HepG2 (cell line): ENCODE measurements around the gene ENTPD1. TPM values are rescaled to one million over a fixed set of nuclear protein-coding genes. Genes with fewer than 3 reads are reported as not detected.

Experiments
- ARID4A ChIP-seq: sonication (generic); formaldehyde crosslinking; IDR thresholded peaks from 2 replicates; pipeline ENCODE4 v1.5.0; 2020; ENCODE audit warnings: mild to moderate bottlenecking, missing genetic modification reagents, borderline replicate concordance
- FOSL2 ChIP-seq: sonication (generic); formaldehyde crosslinking; IDR thresholded peaks from 2 replicates; pipeline ENCODE4 v1.4.0; 2020; ENCODE audit warnings: missing genetic modification reagents
- FOXO1 ChIP-seq: sonication (generic); formaldehyde crosslinking; IDR thresholded peaks from 2 replicates; pipeline ENCODE4 v1.4.0; 2020; ENCODE audit warnings: missing genetic modification reagents
- HNF1B ChIP-seq: sonication (generic); formaldehyde crosslinking; IDR thresholded peaks from 2 replicates; pipeline ENCODE4 v1.5.1; 2020; ENCODE audit warnings: mild to moderate bottlenecking, moderate library complexity, missing genetic modification reagents
- ISL2 ChIP-seq: sonication (generic); formaldehyde crosslinking; IDR thresholded peaks from 2 replicates; pipeline ENCODE4 v1.5.0; 2020; ENCODE audit warnings: missing genetic modification reagents
- JUND ChIP-seq: sonication (generic); formaldehyde crosslinking; IDR thresholded peaks from 2 replicates; pipeline ENCODE4 v1.8.0; 2022; ENCODE audit warnings: mild to moderate bottlenecking, missing genetic modification reagents
- KLF6 ChIP-seq: IDR thresholded peaks from 2 replicates; pipeline ENCODE4 v1.8.0; 2016; ENCODE audit warnings: missing biosample characterization, missing genetic modification reagents
- MED1 ChIP-seq: sonication (generic); formaldehyde crosslinking; IDR thresholded peaks from 2 replicates; pipeline ENCODE4 v1.4.0; 2020; ENCODE audit warnings: missing genetic modification reagents
- MLX ChIP-seq: IDR thresholded peaks from 2 replicates; pipeline ENCODE4 v1.6.1; 2016
- PPARG ChIP-seq: conservative IDR thresholded peaks from 2 replicates; pipeline ENCODE4 v1.6.1; 2016; ENCODE audit warnings: missing biosample characterization, missing genetic modification reagents
- THAP9 ChIP-seq: sonication (generic); formaldehyde crosslinking; IDR thresholded peaks from 2 replicates; pipeline ENCODE4; 2020; ENCODE audit warnings: missing genetic modification reagents, mild to moderate bottlenecking, borderline replicate concordance
- ZBTB7B ChIP-seq: sonication (generic); formaldehyde crosslinking; IDR thresholded peaks from 2 replicates; pipeline ENCODE4 v1.4.0; 2020; ENCODE audit warnings: missing genetic modification reagents
- ZNF232 ChIP-seq: sonication (generic); formaldehyde crosslinking; IDR thresholded peaks from 2 replicates; pipeline ENCODE4 v1.4.0; 2020; ENCODE audit warnings: missing genetic modification reagents, borderline replicate concordance
- ZNF264 ChIP-seq: sonication (generic); formaldehyde crosslinking; IDR thresholded peaks from 2 replicates; pipeline ENCODE4 v1.4.0; 2020; ENCODE audit warnings: missing genetic modification reagents
- ZNF547 ChIP-seq: sonication (generic); formaldehyde crosslinking; IDR thresholded peaks from 2 replicates; pipeline ENCODE4 v1.5.1; 2020; ENCODE audit warnings: mild to moderate bottlenecking, missing genetic modification reagents
- ZNF556 ChIP-seq: sonication (generic); formaldehyde crosslinking; IDR thresholded peaks from 2 replicates; pipeline ENCODE4 v1.4.0; 2020; ENCODE audit warnings: mild to moderate bottlenecking, missing genetic modification reagents, borderline replicate concordance
- ZNF770 ChIP-seq: sonication (generic); formaldehyde crosslinking; IDR thresholded peaks from 2 replicates; pipeline ENCODE4 v1.5.0; 2020; ENCODE audit warnings: mild to moderate bottlenecking, missing genetic modification reagents
- polyA plus RNA-seq, 8 experiments: library from polyadenylated mRNA; depleted of rRNA in 3 of 8; stranded (reverse) in 7 of 8; unstranded in 1 of 8; fragments of >200 nt; fragmentation: Illumina TruSeq in 4 of 8; extraction: Trizol in 4 of 8; gene quantifications; 2 replicates each; pipeline versions ENCODE4 v1.2.1 to v1.2.3, GENCODE V29; 2011 to 2016; ENCODE audit warnings: low read depth in 4 of 8, missing spikeins in 1 of 8, mixed read lengths in 1 of 8; ENCODE audit not compliant: insufficient read depth in 1 of 8
- total RNA-seq, 5 experiments: library from RNA; depleted of rRNA; stranded (reverse); fragments of >200 nt; fragmentation: Illumina TruSeq; extraction: Trizol; gene quantifications; 2 replicates each; pipeline ENCODE4 v1.2.3, GENCODE V29; 2016; ENCODE audit warnings: low read depth in 1 of 5

ENTPD1 gene
- total and polyA plus RNA-seq, 2 of the 13 experiments (the other 11 are each of a cell fraction or from before 2014, with no cell fraction given), result 0.07 TPM

- TF ChIP-seq ZNF556, result 0 out of 2 replicates have a peak, but pooled peaks have one; percentile 35
- peak; percentile 84 for TF ChIP-seq ZNF770 (CRISPR knock-in tag)
- peak; percentile 74 for TF ChIP-seq FOXO1
- TF ChIP-seq JUND (CRISPR knock-in tag), result peak; percentile 26; the same call in 1 of the 2 replicates
- peak; percentile 55; the same call in 1 of the 2 replicates for TF ChIP-seq ZNF264
- peak; percentile 72; the same call in 1 of the 2 replicates for TF ChIP-seq ZBTB7B
- TF ChIP-seq ARID4A, result peak; percentile 33; the same call in 1 of the 2 replicates
- TF ChIP-seq FOSL2 (CRISPR knock-in tag), result peak; percentile 61
- 0 out of 2 replicates have a peak, but pooled peaks have one; percentile 39 for TF ChIP-seq ZNF547 (CRISPR knock-in tag)
- TF ChIP-seq ISL2 (CRISPR knock-in tag), result peak; percentile 67
- peak; percentile 28; the same call in 1 of the 2 replicates for TF ChIP-seq ZNF232 (CRISPR knock-in tag)
- 0 out of 2 replicates have a peak, but pooled peaks have one; percentile 34 for TF ChIP-seq KLF6 (CRISPR knock-in tag)
- TF ChIP-seq PPARG (CRISPR knock-in tag), result 0 out of 2 replicates have a peak, but pooled peaks have one; percentile 16
- TF ChIP-seq HNF1B, result peak; percentile 65
- TF ChIP-seq THAP9 (CRISPR knock-in tag), result 0 out of 2 replicates have a peak, but pooled peaks have one; percentile 28
- TF ChIP-seq MED1, result 0 out of 2 replicates have a peak, but pooled peaks have one; percentile 26
- TF ChIP-seq MLX, result 0 out of 2 replicates have a peak, but pooled peaks have one; percentile 33
Measured at GRCh38 chr10:95806687-95807380, 50.9 kb downstream of the ENTPD1 start (continued).
